ENCODE measurements around the gene RUVBL1.

- no peak for TF ChIP-seq CTCF (IDR thresholded peaks at IDR 0.05; ENCODE audit: low read depth, low read length)
- TF ChIP-seq EZH2phosphoT487 (IDR thresholded peaks at IDR 0.05; ENCODE audit: low read depth): no peak
These were observed 41.8 kb downstream of the RUVBL1 start for GRCh38 chr3:128081846-128082245.
